HG02642 (cell line): ENCODE results near the gene PELI3.

Experiments
- ATAC-seq: cut with Tn5 transposase; IDR thresholded peaks from one replicate; pipeline ENCODE4 v1.9.1; 2021; ENCODE audit warnings: mild to moderate bottlenecking; ENCODE audit not compliant: unreplicated experiment, poor library complexity

The PELI3 gene

DNA sequence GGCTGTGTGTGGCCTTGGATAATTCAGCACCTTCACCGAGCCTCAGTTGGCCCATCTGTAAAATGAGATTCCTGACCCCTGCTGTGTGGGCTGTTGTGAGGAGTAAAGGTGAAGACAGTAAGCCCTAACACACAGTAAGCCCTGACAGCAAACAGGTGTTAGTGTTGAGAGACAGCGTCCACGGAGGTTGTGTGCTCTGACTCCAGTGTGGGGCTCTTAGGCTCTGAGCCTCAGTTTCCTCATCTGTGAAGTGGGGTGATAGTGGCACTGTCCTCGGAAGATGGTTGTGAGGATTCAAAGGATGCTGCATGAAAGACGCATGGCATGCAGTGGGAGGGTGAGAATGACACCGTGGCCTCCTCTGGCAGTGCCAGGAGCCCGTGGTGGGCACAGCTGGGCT lies 27.8 kb downstream of the PELI3 start:
- no peak for ATAC-seq

DNA sequence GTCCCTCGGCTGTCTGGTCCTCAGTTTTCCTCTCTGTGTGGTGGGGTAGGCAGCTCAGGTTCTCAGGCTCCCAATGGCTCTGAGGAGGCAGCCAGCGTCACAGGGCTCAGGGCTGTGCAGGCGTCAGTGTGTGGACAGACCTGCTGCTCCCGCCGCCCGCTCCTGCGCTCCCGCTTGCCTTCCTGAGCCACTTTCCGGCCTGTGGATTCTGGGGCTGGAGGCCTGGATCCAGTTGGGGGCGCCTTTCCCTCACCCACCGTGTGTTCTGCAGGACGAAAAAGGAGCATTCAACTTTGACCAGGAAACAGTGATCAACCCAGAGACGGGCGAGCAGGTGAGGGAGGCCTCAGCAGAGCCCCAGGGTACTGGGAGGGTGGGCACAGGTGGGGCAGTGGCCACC lies 28.2 kb downstream of the PELI3 start:
- no peak for ATAC-seq

DNA sequence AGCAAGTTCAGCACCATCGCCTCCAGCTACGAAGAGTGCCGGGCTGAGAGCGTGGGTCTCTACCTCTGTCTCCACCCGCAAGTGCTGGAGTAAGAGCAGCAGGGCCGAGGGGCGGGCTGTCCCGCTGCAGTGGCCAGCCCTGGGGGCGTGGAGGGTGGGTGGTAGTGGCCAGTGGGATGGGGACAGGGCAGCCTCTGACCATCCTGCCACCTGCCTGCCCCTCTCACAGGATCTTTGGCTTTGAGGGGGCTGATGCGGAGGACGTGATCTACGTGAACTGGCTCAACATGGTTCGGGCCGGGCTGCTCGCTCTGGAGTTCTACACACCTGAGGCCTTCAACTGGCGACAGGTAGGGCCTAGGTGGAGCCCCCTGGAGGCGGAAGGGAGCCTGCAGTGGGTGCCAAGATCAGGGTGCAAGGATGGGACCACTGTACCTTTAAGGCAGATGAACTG lies 28.7 kb downstream of the PELI3 start:
- no peak for ATAC-seq

DNA sequence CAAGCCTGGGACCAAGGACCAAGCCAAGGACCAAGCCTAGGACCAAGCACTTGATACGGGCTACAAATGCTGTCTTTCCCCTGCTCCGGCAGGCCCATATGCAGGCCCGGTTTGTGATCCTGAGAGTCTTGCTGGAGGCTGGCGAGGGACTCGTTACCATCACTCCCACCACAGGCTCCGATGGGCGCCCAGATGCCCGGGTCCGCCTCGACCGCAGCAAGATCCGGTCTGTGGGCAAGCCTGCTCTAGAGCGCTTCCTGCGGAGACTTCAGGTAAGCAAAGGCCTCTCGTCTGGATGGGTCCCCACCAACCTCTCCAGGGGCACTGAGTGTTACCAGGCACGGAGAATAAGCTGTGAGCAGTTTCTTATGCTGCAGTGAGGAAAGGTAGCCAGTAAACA lies 30.5 kb downstream of the PELI3 start:
- no peak for ATAC-seq

DNA sequence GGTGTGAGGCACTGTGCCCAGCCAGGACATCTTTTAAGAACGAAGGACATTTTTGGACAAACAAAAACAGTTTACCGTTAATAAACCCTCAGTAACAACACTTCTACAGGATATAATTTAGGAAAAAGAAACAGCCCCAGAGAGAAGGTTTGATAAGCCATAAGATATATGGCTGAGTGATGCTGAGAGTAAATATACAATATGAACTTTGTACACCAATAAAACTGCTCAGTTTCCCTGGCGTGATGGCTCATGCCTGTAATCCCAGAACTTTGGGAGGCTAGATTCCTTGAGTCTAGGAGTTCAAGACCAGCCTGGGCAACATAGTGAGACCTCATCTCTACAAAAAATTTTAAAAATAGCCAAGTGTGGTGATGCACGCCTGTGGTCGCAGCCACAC lies 31.8 kb downstream of the PELI3 start:
- no peak for ATAC-seq

DNA sequence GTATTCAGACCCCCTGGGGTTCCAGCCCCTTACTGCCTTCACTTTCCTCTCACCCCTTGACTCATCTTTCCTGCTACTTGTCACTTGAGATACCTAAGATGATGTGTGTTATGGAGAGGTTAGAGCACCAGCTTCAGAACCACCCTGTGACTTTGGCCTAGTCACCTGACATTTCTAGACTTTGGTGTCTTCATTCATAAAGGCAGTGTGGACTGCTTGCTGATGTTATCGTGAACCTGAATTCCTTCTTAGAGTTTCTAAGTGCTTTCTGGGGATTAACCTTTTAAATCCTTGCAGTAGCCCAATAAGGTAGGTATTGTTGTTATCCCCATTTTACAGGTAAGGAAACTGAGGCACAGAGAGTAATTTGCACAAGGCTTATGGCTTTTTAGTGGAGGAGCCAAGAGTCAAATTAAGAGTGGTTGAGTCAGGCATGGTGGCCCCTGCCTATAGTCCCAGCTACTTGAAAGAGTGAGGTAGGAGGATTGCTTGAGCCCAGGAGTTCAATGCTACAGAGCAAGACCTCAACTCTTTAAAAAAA lies 38.6 kb downstream of the PELI3 start:
- no peak for ATAC-seq

DNA sequence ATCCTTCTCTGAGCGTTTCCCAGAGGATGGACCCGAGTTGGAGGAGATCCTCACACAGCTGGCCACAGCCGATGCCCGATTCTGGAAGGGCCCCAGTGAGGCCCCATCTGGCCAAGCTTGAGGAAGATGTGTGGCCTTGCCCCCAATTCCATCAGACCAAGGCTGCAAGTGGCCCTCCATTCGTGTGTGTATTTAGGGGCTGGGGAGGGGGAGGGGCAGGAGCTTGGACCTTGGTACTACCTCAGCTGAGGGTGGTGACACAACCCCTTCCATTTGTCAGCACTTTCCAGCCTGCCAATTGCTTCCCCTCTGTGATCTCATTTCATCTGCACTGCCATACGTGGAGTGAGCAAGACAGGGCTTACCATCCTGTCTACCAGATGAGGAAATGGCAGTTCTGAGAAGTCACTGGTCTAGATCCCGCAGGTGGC lies 42.4 kb downstream of the PELI3 start:
- no peak for ATAC-seq

DNA sequence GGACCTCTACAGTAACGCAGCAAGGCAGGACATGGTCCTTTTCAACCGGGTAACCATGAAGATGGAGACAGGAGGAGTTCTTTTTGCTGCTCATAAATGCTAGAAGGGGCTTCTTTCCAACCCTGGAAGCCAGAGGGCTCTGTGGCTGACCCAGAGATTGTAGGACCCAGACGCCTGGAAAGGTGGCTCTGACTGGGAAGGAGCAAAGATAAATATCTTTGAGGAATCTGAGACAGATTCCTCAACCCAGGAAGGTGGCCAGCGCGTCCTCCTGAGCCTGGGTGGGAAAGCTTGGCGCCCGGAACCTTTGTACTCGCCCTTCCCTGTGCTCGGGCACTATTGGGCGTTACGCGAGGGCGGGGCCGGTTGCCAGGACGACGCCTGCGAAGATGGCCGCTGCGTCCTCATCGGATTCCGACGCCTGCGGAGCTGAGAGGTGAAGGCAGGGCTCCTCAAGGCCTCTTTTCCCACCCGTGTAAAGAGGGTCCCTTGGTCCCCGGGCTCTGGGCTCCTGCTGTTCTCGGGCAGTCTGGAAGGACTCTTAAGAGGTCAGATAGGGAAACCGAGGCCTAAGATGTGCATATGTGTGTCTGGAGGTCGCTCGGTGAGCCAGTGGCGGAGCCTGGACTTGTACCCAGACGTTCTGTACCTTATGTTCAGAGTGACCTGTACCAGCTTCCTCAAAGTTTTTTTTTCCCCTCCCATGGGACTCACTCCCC lies 43.7 kb downstream of the PELI3 start, which contains the start of gene BBS1:
Gene BBS1 (plus strand): TSS at position 365 of the 719 bp plus-strand sequence. CDS start 25 bp downstream, at position 390.
- ATAC-seq: peak; percentile 92

DNA sequence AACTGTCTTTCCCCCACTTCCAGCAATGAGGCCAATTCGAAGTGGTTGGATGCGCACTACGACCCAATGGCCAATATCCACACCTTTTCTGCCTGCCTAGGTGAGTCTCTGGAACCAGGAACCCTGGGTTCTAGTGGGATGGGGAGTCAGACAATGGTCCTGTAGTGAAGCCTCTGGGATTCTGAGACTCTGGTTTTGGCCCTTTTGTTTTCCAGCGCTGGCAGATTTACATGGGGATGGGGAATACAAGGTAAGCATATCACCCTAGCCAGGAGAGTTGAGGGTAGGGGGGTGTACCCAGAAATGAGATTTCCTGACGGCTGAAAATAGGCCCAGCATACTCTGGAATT lies 44.3 kb downstream of the PELI3 start:
- ATAC-seq: no peak

DNA sequence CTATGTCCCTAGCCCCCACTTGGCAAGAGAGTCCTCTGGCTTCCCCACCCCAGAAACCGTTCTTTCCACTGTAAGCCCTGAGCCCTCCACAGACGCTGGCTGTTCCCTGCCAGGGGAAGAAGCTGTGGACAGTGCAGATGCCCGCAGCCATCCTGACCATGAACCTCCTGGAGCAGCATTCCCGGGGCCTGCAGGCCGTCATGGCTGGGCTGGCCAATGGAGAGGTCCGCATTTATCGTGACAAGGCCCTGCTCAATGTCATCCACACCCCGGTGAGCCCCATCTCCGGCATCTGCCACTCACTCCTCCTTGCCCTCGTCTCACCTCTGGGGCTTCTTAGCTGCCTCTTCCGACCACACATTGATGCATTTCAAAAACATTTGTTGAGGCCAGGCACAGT lies 56.9 kb downstream of the PELI3 start:
- ATAC-seq: no peak

DNA sequence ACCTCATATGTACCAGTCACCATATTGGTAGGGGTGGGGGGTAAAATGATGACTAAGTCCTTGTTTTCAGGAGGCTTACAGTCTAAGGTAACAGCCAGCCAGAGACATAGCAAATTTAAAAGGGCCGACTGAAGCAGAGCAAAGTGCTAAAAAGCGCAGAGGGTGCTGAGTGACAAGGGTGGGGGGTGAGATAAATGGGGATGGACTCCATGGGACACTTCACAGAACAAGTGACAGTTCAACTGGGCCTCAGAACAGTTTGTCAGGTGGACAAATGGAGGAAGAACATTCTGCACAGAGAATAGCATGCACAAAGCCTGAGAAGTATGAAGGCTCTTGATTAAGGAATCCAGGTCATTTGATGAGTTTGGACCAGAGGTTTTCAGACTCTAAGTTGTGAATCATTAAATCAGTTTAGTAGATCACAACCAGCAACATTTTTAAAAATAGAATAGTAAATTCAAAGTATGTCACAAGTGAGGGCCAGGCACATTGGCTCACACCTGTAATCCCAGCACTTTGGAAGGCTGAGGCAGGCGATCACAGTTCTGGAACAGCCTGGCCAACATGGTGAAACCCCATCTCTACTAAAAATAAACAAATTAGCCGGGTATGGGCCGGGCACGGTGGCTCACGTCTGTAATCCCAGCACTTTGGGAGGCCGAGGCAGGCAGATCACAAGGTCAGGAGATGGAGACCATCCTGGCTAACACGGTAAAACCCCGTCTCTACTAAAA lies 57.8 kb downstream of the PELI3 start:
- ATAC-seq: no peak
